Measurements from ENCODE around the gene PHIP.

PHIP gene

DNA sequence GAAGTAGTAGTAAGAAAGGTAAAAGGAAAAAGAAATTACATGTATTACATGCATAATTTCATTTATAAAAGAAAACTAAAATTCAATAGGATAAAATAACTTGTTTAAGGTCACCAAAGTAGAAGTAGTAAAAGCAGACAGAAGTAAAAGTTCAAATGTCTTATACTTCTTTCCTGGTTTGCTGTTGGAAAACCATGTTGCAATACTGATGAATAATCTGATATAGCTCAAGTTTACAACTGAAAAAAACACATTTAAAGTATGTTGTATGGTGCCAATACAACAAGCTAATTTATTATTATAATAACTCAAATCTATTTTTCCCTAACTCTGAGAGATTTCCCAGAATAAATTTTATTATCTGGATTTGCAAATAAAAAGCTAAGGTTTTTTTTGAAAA, 78.3 kb downstream of the PHIP start:
- POLR2A ChIA-PET, result no interaction called here
- no peak overlapping the region for H3K4me3 ChIP-seq (ENCODE audit: low read depth, low read length)
- CTCF ChIA-PET, result no interaction called here
- TF ChIP-seq, protein P1, sequence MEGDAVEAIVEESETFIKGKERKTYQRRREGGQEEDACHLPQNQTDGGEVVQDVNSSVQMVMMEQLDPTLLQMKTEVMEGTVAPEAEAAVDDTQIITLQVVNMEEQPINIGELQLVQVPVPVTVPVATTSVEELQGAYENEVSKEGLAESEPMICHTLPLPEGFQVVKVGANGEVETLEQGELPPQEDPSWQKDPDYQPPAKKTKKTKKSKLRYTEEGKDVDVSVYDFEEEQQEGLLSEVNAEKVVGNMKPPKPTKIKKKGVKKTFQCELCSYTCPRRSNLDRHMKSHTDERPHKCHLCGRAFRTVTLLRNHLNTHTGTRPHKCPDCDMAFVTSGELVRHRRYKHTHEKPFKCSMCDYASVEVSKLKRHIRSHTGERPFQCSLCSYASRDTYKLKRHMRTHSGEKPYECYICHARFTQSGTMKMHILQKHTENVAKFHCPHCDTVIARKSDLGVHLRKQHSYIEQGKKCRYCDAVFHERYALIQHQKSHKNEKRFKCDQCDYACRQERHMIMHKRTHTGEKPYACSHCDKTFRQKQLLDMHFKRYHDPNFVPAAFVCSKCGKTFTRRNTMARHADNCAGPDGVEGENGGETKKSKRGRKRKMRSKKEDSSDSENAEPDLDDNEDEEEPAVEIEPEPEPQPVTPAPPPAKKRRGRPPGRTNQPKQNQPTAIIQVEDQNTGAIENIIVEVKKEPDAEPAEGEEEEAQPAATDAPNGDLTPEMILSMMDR (IDR thresholded peaks at IDR 0.05; ENCODE audit: insufficient read depth, low read length, missing control alignments), result no peak
- no peak for DNase-seq (ENCODE audit: low read depth, low spot score)

GRCh38 chr6:78995946-78996345, 82.1 kb downstream of the PHIP start:
- TF ChIP-seq, protein P1 (IDR thresholded peaks at IDR 0.05; ENCODE audit: insufficient read depth, low read length, missing control alignments), result no peak
- H3K4me3 ChIP-seq (ENCODE audit: low read depth, low read length), result no peak overlapping the region
- CTCF ChIA-PET, result no interaction called here
- POLR2A ChIA-PET, result no interaction called here
- DNase-seq (ENCODE audit: low read depth, low spot score), result no peak

DNA sequence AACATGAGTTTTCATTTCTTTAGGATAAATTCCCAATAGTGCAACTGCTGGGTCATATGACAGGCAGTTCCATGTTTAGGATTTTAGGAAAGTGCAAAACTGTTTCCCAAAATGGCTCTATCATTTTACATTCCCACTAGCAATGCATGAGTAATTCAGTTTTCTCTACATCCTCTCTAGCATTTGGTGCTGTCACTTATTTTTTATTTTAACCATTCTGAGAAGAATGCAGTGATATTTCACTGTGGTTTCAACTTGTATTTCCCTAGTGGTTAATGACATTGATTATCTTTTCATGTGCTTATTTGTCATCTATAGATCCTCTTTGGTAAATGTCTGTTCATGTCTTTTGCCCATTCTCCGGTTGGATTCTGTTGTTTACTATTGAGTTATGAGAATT, 82.7 kb downstream of the PHIP start:
- TF ChIP-seq, protein P1 (IDR thresholded peaks at IDR 0.05; ENCODE audit: insufficient read depth, low read length, missing control alignments), result no peak
- ChIA-PET POLR2A (no interaction called here), CTCF (no interaction called here)
- DNase-seq (ENCODE audit: low read depth, low spot score), result no peak
- H3K4me3 ChIP-seq (ENCODE audit: low read depth, low read length), result no peak overlapping the region

DNA sequence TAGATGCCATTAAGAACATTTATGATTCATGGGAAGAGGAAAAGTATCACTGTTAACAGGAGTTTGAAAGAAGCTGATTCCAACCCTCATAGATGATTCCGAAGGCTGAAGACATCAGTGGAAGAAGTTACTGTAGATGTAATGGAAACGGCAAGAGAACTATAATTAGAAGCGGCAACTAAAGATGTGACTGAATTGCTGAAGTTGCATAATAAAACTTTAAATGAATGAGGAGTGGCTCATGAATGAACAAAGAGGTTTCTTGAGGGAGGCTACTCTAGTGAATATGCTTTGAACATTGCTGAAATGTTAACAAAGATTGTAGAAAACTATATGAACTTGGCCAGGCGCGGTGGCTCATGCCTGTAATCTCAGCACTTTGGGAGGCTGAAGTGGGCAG, 84.1 kb downstream of the PHIP start:
- TF ChIP-seq, protein P1 (IDR thresholded peaks at IDR 0.05; ENCODE audit: insufficient read depth, low read length, missing control alignments), result no peak
- no peak overlapping the region for H3K4me3 ChIP-seq (ENCODE audit: low read depth, low read length)
- POLR2A ChIA-PET, result no interaction called here
- DNase-seq (ENCODE audit: low read depth, low spot score), result no peak
- CTCF ChIA-PET, result interaction anchor here (0.8 to 1.1 kb wide), 2 partner anchors 55 to 952 kb away, joined by 3 read pairs; no protein-coding TSS in a partner anchor

GRCh38 chr6:78989191-78989590, 88.9 kb downstream of the PHIP start:
- TF ChIP-seq, protein P1 (IDR thresholded peaks at IDR 0.05; ENCODE audit: insufficient read depth, low read length, missing control alignments), result no peak
- POLR2A ChIA-PET, result no interaction called here
- no peak overlapping the region for H3K4me3 ChIP-seq (ENCODE audit: low read depth, low read length)
- DNase-seq (ENCODE audit: low read depth, low spot score), result no peak
- CTCF ChIA-PET, result no interaction called here

DNA sequence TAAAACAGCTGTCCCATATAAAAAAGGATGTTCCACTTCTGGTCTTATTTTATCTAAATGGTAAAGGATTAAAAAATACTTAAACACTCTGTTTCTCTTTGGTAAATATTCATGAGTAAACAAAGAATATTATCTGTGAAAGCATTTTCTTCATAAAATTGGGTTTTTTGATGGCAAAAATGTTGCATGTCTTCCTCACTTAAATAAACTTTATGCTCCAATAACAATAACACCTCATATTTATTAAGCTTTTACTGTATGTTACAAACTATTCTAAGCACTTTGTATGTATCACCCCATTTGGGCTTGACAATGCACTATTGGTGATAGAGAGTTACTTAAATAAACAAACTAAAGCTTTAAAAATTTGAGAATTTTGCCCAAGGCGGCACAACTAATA, 91.9 kb downstream of the PHIP start:
- ChIA-PET CTCF (interaction anchor here (0.7 to 0.9 kb wide), 2 partner anchors 728 to 1298 kb away, joined by 3 read pairs; no protein-coding TSS in a partner anchor), POLR2A (no interaction called here)
- no peak for DNase-seq (ENCODE audit: low read depth, low spot score)
- H3K4me3 ChIP-seq (ENCODE audit: low read depth, low read length), result no peak overlapping the region
- TF ChIP-seq, protein P1 (IDR thresholded peaks at IDR 0.05; ENCODE audit: insufficient read depth, low read length, missing control alignments), result no peak
